Adrenal gland (tissue), 12 donors: ENCODE measurements around the gene NALF2. TPM values are rescaled to one million over a fixed set of nuclear protein-coding genes. Genes with fewer than 3 reads are reported as not detected.

Source experiments
- DNase-seq, 7 donors: peaks; one replicate each; pipeline ENCODE4 v3.0.0-alpha.2; 2019 to 2020
- H3K27ac ChIP-seq, 5 donors: fragments of 200-600 bp; sonication (generic) in 4 of 5; 1 replicate in 3 of 5; 2 replicates in 2 of 5; pipeline versions ENCODE4 v1.5.1 to v1.8.0; 2016 to 2020; ENCODE audit warnings: mild to moderate bottlenecking in 1 of 5
- H3K27me3 ChIP-seq: fragments of 200-600 bp; 2 replicates; pipeline ENCODE4 v1.8.0; 2021
- H3K36me3 ChIP-seq, 2 donors: fragments of 200-600 bp; replicated peaks in 1 of 2; 1 replicate in 1 of 2; 2 replicates in 1 of 2; pipeline versions ENCODE4 v1.5.1 to v1.8.0; 2018 to 2022
- H3K4me1 ChIP-seq, 2 donors: fragments of 200-600 bp; replicated peaks in 1 of 2; 1 replicate in 1 of 2; 2 replicates in 1 of 2; pipeline versions ENCODE4 v1.5.1 to v1.8.0; 2018 to 2021
- H3K4me3 ChIP-seq, 4 donors: fragments of 200-600 bp; sonication (generic) in 3 of 4; one replicate each; pipeline ENCODE4 v1.5.1; 2016 to 2018
- H3K9me3 ChIP-seq, 3 donors: fragments of 200-600 bp; sonication (generic) in 1 of 3; replicated peaks in 1 of 3; 1 replicate in 2 of 3; 2 replicates in 1 of 3; pipeline versions ENCODE4 v1.5.1 to v1.8.0; 2016 to 2021
- CTCF ChIP-seq, 6 experiments: fragments of 450-650 bp in 4 of 6; fragments of 200-600 bp in 2 of 6; sonication (generic) in 1 of 6; IDR thresholded peaks; 1 replicate in 5 of 6; 2 replicates in 1 of 6; pipeline versions ENCODE4 v1.5.1 to v1.8.0; 2016 to 2021; ENCODE audit warnings: antibody characterized with exemption in 6 of 6, mild to moderate bottlenecking in 2 of 6, moderate library complexity in 1 of 6
- POLR2A ChIP-seq, 2 donors: fragments of 450-650 bp; IDR thresholded peaks; one replicate each; pipeline ENCODE4 v1.6.1; 2017; ENCODE audit warnings: antibody characterized with exemption in 2 of 2, mild to moderate bottlenecking in 2 of 2, moderate library complexity in 1 of 2
- WGBS, 4 donors: extraction: QIAGEN DNeasy Blood & Tissue Kit in 2 of 4; methylation state at CpG; one replicate each; pipeline versions ENCODE4 v1.1.5 to v1.1.7; 2013 to 2017; 5-methylcytosine and 5-hydroxymethylcytosine counted together
- intact Hi-C, 2 donors: fragments of 100-400 bp; cut with DNase I; formaldehyde crosslinking; loops; one replicate each; pipeline versions ENCODE4 v1.14.1 to v1.15.0; 2022 to 2023
- polyA plus RNA-seq, 3 donors: library from polyadenylated mRNA; stranded (reverse); fragments of 200-250 nt in 2 of 3; fragments of 350-450 nt in 1 of 3; fragmentation: Illumina TruSeq in 1 of 3; extraction: RNeasy Lipid Tissue Mini Kit (QIAGEN cat#74804) in 1 of 3; gene quantifications; one replicate each; pipeline ENCODE4 v1.2.3, GENCODE V29; 2013 to 2014
- total RNA-seq, 9 donors: library from RNA; depleted of rRNA in 4 of 9; stranded (reverse); fragments of >200 nt in 4 of 9; fragments of 120-200 nt in 1 of 9; fragmentation: NEBNext Ultra II Directional in 1 of 9; extraction: Animal tissue kit (Norgen Biotek cat#: 25700) in 1 of 9; gene quantifications; one replicate each; pipeline versions ENCODE4 v1.1.0 to v1.2.4, GENCODE V29; 2013 to 2023
- donor health status: healthy with polysubstance abuse.
- donor health status: Bipolar disorder and iron deficiency.
- donor health status: DM: yes; HTN: yes; CAD: no.
- donor health status: DM: no; HTN: no; CAD: no.
- donor health status: DM: no; HTN: no; CAD: no.
- donor health status: DM: yes; HTN: yes; CAD: no.

The NALF2 gene
- total and polyA plus RNA-seq, 12 donors: 0.22 to 2.7 (median 0.85) TPM

GRCh38 chrX:69510914-69511513 is 6.9 kb downstream of the NALF2 start:
- TF ChIP-seq CTCF (IDR thresholded peaks at IDR 0.05) (no peak), POLR2A (IDR thresholded peaks at IDR 0.05) (no peak)
- intact Hi-C loops: no loop called here

GRCh38 chrX:69522052-69522451 is 17.9 kb downstream of the NALF2 start:
- H3K4me1 ChIP-seq: no peaks in the 10 kb centered on the region
- peaks cover 31% of the 10 kb centered on the region for H3K27me3 ChIP-seq
- TF ChIP-seq CTCF (IDR thresholded peaks at IDR 0.05) (no peak), POLR2A (IDR thresholded peaks at IDR 0.05) (no peak)
- H3K4me3 ChIP-seq: no peak overlapping the region
- H3K9me3 ChIP-seq: no peaks in the 10 kb centered on the region
- intact Hi-C loops: no loop called here
- no peaks in the 10 kb centered on the region for H3K36me3 ChIP-seq
- no peak overlapping the region for H3K27ac ChIP-seq
- DNase-seq: no peak

More at GRCh38 chrX:69510914-69511513, 6.9 kb downstream of the NALF2 start:
- no peak overlapping the region for H3K27ac ChIP-seq
- no peaks in the 10 kb centered on the region for H3K9me3 ChIP-seq
- H3K27me3 ChIP-seq: peaks cover 6% of the 10 kb centered on the region
- WGBS, 4 donors: 77 to 96% (median 84%) methylated on average over 3 of the region's 3 CpGs
- DNase-seq: no peak
- no peaks in the 10 kb centered on the region for H3K4me1 ChIP-seq
- H3K4me3 ChIP-seq: no peak overlapping the region
- H3K36me3 ChIP-seq: no peaks in the 10 kb centered on the region

- Histone ChIP-seq H3K36me3 (no peaks in the 10 kb centered on the region), H3K4me3 (no peak overlapping the region), H3K27me3 (peaks cover 31% of the 10 kb centered on the region), H3K4me1 (no peaks in the 10 kb centered on the region), H3K9me3 (no peaks in the 10 kb centered on the region), H3K27ac (no peak overlapping the region)
- intact Hi-C loops: no loop called here
- no peak for DNase-seq
- TF ChIP-seq POLR2A (IDR thresholded peaks at IDR 0.05): no peak
- no peak for TF ChIP-seq CTCF (IDR thresholded peaks at IDR 0.05)
- 41 to 67% (median 65%) methylated on average over 3 to 4 of the region's 4 CpGs; no CpG with 5 or more reads in 1 of the 4 donors for WGBS, 4 donors
Measured at GRCh38 chrX:69523314-69523713, 19.2 kb downstream of the NALF2 start.

GRCh38 chrX:69524781-69525363 is 20.7 kb downstream of the NALF2 start:
- H3K9me3 ChIP-seq: no peaks in the 10 kb centered on the region
- H3K36me3 ChIP-seq: no peaks in the 10 kb centered on the region
- no peaks in the 10 kb centered on the region for H3K4me1 ChIP-seq
- H3K27ac ChIP-seq: no peak overlapping the region
- intact Hi-C loops: no loop called here
- no peak overlapping the region for H3K4me3 ChIP-seq
- TF ChIP-seq POLR2A (IDR thresholded peaks at IDR 0.05): no peak
- TF ChIP-seq CTCF (IDR thresholded peaks at IDR 0.05): no peak
- H3K27me3 ChIP-seq: peaks cover 40% of the 10 kb centered on the region
- 62 to 75% (median 62%) methylated on average over 5 to 7 of the region's 7 CpGs for WGBS, 4 donors
- DNase-seq: no peak
